ENCODE measurements around the gene NCAPD3. TPM values are rescaled to one million over a fixed set of nuclear protein-coding genes. Genes with fewer than 3 reads are reported as not detected.

The NCAPD3 gene
- total and polyA plus RNA-seq, 9 of the 15 experiments (the other 6 are each of a cell fraction or from before 2014, with no cell fraction given): 23.6 to 80.6 (median 58.6) TPM

DNA sequence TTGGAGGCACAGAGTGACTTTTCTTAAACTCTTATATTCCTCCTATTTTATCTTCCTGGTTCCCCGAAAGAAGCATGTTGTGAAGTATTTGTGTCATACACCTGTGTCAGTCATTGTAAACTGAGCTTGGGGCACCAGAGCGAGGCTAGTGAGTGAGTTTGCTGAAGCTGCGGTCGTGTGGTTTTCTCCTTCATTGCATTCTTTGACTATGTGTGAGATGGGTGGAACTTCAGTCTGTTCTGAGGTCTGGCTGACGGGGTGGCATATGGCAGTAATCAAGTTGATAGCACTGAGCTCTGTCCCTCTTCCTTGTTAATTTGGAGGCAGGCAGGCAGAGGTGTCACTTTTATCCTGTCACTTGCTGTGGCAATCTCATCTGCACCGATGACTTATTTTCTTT is 4.9 kb upstream of the NCAPD3 start (continued):
- TF ChIP-seq ESRRA (IDR thresholded peaks at IDR 0.05; ENCODE audit: borderline replicate concordance, low read depth): no peak
- TF ChIP-seq PHF8 (IDR thresholded peaks at IDR 0.05; ENCODE audit: borderline replicate concordance, low read length): no peak
- TF ChIP-seq ETS2 (tag; IDR thresholded peaks at IDR 0.05; ENCODE audit: borderline replicate concordance, poor library complexity, severe bottlenecking): no peak
- TF ChIP-seq ZNF140 (CRISPR knock-in tag; IDR thresholded peaks at IDR 0.05): no peak
- TF ChIP-seq PATZ1 (CRISPR knock-in tag; IDR thresholded peaks at IDR 0.05; ENCODE audit: borderline replicate concordance): no peak
- no peak for TF ChIP-seq MTA2 (IDR thresholded peaks at IDR 0.05; ENCODE audit: low read depth)
- TF ChIP-seq STAT5B (CRISPR knock-in tag; IDR thresholded peaks at IDR 0.05): no peak
- TF ChIP-seq CEBPG (CRISPR knock-in tag; IDR thresholded peaks at IDR 0.05): no peak
- TF ChIP-seq CEBPG (tag; conservative IDR thresholded peaks at IDR 0.05 in 1 of 2, IDR thresholded peaks at IDR 0.05 in 1 of 2): no peak
- no peak for TF ChIP-seq CBX2 (IDR thresholded peaks at IDR 0.05; ENCODE audit: insufficient read depth, low read length, poor library complexity, severe bottlenecking)
- no peak for TF ChIP-seq POLR2AphosphoS5 (IDR thresholded peaks at IDR 0.05; ENCODE audit: control insufficient read depth, insufficient read depth, low read depth, low read length)
- no peak for TF ChIP-seq ZNF197 (CRISPR knock-in tag; IDR thresholded peaks at IDR 0.05; ENCODE audit: low read depth)
